Stimulated activated CD8-positive, alpha-beta memory T cell treated with anti-CD3 and anti-CD28 coated beads, Interleukin-15, amount 100 ng/mL, for 1 hour (primary cell): ENCODE results near the gene TMPRSS9.
A peak's percentile ranks its signal among the peaks of the same experiment; 100 is the strongest.

Experiments used
- DNase-seq: peaks from one replicate; pipeline ENCODE4 v3.0.0-alpha.2; 2020; ENCODE audit warnings: low read depth

The TMPRSS9 gene

DNA sequence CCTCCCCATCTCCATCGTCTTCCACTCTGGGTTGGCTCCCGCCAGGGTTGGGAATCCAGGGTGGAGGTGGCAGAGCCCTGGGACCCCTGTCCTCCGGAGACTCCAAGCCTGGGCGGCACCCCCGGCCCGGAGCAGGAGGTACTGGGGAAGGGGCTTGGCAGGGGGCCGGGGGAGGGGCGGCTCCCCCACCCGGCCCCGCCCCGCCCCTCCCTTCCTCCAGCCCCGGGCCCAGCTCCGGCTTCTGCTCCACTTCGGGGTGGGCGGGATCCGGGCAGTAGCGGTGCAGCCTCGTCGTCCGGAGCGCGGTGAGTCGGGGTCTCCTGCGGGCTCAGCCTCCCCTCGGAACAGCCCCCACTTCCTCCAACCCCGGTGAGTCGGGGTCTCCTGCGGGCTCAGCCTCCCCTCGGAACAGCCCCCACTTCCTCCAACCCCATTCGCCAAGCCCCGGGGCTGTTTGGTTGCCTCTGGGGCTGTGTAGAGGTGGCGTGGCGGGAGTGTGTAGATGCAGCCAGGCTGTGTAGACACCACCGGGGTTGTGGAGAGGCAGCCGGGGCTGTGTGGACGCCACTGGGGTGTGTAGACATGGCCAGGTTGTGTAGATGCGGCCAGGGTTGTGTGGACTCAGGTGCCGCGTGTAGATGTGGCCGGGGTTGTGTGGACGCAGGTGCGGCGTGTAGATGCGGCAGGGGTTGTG is at the start of gene TMPRSS9:
TMPRSS9 (plus strand) TSS at position 274 of the 694 bp plus-strand sequence. CDS start 29,521 bp downstream, outside the sequence.
- no peak for DNase-seq

DNA sequence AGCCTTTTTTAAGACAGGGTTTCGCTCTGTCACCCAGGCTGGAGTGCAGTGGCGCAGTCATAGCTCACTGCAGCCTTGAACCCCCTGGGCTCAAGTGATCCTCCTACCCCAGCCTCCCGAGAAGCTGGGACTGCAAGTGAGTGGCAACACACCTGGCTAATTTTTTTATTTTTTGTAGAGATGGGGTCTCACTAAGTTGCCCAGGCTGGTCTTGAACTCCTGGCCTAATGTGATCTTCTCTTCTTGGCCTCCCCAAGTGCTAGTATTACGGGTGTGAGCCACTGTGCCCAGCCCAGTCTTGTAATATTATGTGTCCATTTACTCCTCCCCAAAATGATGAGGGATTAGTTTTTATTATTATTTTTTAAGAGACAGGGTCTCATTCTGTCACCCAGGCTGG is 49.0 kb upstream of the TMPRSS9 start:
- DNase-seq = no peak

DNA sequence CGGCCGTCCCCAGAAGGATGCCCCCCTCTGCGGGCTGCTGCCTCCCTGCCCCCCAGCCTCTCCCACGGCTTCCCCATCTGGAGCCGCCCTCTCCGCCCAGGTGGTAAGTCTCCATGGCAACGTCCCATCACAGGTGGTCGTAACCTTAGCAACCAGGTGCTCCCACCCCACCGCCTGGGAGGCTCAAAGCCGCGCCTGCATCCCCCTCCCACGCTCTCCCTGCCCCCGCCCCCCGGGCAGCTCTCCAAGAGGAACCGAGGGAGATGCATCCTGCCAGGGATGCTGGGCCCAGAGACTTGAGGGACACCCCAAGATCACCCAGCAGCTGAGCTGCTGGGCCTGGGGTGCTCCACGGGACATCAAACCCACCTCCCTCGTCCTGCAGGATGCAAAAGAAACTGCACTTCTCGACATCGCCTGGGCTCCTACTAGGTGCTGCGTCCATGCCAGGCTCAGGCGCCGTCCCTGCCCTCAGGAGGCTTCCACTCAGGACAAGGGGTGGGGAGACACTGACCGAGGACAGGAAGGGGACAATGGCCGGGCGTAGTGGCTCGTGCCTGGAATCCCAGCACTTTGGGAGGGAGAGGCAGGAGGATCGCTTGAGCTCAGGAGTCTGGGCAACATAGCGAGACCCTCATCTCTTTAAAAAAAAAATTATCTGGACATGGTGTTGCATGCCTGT is 47.1 kb upstream of the TMPRSS9 start:
- no peak for DNase-seq

DNA sequence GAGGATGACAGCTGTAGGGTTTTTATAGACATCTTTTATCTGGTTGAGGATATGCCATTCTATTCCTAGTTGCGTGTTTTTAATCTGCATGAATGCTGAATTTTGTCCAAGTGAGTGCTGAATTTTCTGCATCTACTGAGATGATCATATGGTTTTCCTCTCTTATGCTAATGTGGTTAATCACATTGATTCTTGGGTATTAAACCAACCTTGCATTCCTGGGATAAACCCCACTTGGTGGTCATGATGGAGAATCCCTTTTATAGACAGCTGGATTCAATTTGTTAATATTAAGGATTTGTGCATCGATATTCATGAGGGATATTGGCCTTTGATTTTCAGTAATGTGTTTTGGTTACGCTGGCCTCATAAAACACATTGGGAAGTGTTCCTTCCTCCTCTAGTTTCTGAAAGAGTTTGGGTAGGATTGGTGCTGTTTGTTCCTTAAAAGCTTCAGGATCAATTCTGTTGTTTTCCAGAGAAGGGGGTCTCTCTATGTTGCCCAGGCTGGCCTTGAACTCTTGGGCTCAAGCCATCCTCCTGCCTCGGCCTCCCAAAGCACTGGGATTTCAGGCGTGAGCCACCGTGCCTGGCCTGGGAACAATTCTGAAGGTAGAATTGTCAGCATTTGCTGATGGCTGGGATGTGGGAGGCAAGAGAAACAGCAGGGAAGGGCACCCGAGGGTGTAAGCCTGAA is 44.8 kb upstream of the TMPRSS9 start:
- no peak for DNase-seq

DNA sequence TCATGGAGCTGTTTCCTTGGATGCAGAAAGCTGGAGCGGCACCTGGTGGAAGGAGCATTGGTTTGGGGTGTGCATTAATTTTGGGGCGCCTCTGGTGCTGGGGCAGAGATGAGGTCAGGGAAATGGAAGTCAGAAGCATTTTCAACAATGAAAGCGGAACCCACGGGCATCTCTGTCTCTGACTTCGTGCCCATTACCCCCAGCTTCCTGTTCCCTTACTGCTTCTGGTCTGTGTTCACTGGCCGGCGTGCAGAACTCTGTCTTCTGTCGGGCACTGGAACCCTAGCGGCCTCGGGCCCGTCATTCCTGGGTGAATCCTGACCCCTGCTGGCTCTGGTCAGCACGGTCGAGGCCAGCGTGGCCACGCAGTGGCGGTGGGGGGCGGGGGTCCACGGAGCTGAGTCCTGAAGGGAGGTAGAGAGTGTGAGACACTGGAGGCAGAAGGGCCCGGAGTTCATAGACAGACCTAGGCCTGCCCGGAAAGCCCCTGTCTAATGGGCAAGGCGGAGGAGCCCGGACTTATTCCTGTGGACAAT is 44.2 kb upstream of the TMPRSS9 start:
- no peak for DNase-seq

DNA sequence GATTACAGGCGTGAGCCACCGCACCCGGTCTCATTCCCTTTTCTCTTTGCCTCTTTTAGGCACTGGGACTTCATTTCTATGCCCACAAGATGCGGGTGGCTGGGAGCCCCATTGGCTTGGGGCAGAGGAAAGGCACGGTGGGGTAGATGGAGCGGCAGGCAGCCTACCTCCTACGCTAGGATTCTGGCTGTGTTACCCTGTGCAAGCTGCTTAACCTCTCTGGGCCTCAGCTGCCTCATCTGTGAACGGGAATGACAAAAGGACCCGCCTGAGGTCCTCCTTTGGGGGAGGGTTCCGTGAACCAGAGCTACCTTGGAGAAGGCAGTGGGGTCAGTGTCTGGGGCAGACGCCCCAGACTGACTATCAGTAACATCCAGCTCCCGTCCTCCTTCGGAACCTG is 42.8 kb upstream of the TMPRSS9 start:
- DNase-seq = no peak

DNA sequence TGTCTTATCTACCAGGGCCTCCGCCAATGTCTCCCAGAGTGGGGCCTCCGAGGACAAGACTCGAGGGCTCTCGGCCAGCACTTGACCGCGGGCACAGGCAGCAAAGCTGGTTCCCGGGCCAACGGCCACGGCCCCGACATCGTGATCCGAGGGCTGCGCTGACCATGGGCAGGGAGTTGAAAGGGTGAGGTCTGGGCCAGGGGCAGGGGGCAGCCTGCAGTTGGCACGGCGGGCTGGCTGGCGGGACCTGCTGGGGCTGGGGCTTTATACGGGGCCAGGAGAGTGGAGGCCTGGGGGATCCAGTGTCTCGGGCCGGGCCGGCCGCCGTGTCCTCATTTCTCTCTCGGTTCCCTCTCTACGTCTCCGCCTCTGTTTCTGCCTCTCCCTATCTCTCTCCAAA is 42.3 kb upstream of the TMPRSS9 start:
- DNase-seq = no peak

DNA sequence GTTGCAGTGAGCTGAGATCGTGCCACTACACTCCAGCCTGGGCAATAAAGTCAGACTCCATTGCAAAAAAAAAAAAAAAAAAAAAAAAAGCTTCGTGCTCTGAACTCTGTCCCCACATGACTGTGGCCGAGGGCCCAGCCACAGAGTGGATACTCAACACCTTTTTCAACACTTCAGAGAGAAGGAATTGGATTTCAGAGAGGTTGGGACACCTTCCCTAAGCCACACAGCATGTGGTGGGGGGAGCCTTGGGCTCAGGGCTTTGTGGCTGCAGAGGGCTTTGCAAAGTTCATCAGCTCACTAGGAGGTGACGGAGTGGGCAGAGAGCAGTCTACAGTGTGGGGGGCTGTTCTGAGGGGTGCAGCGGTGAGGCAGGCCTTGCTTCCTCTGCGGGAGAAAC is 41.1 kb upstream of the TMPRSS9 start:
- DNase-seq = no peak

DNA sequence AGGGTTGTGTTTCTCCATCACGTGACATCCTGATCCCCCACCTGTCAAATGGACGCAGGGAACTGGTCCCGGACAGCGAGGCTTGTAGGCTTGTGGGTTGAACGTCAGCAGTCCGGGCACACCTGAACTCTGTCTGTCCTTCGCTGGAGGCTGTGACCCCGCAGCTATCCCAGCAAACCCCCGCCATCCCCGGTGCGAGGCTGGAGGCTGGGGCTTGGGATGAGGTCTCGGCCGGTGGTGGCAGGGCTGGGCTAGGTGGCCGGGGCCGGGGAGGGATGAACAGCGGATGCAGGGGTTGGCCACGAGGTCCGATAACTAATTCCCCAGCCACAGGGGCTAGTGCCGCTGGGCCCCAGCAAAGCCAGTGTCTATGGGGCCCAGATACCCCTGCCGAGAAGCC is 40.5 kb upstream of the TMPRSS9 start:
- no peak for DNase-seq

DNA sequence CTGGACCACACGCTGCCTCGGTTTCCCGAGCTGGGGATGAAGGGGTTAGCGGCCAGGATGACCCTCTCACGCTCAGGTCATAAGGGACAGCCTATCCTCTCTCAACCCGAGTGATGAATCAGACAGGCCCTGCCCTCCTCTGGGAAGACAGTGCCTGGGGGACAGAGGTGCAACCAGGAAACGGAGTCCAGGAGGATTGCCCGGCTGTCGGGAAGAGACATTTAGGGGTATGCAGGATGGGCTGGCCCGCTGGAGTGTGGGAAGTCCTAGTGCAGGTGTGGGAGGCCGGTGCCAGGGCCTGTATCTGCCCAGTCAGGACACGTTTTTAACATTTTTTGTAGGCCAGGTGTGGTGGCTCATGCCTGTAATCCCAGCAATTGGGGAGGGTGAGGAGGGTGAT is 40.0 kb upstream of the TMPRSS9 start:
- no peak for DNase-seq

DNA sequence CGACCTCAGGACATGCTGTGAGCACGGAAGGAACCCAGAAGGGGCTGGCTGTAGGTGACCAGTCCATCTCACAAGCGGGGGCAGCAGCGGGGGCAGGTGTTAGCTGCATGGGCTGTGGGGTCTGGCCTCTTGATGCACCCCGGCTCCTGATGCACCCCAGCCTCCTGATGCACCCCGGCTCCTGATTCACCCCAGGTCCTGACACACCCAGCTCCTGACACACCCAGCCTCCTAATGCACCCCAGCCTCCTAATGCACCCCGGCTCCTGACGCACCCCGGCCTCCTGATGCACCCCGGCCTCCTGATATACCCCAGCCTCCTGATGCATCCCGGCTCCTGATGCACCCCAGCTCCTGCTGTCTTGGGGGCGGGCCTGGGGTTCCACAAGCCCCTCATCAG is 39.1 kb upstream of the TMPRSS9 start:
- no peak for DNase-seq

DNA sequence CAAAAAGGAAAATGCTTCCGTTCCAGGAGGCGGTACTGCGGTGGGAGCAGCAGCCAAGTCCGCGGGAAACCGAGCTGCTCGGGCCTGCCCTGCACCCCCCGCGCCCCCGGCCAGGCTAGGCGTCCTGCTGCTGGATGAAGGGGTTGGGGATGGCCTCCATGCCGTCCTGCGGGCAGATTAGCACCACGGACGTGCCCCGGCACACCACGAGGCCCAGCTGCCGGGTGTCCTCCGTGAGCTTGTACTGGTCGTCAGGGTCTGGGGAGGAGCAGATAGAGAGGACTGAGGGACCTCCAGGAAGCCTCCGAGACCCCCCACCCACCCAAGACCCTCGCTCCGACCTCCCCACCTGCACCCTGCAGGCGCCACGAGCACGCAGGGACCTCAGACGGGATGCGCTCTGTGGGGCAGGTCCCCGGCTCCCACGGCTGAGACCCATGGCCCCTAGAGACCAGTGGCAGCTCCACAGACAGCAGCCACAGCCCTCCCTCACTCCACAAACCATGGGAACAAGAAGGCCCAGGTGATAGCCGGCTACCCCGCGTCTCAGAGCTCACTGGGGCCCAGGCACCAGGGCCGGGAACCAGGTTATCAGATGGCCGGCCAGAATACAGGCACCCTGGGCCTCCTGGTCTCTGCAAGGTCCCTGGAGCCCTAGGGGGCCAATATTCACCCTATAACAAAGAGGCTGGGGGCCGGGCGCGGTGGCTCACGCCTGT is 38.3 kb upstream of the TMPRSS9 start:
- DNase-seq = no peak

DNA sequence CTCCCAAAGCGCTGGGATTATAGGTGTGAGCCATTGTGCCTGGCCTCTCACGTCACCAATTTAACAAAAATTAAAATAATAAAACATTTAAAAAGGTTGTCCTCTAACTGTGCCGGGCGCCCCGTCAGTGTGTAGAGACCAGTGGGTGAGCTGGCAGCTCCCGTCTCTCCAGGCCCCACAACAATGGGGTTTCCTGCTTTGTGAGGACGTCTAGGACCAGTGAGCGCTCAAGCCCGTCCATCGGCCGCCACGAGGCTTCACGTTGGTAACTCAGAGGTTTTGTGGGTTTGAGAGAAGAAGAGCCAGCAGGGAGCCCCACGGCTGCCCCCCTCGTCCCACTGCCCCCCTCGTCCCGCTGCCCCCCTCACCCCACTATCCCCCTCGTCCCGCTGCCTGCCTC is 36.4 kb upstream of the TMPRSS9 start:
- no peak for DNase-seq

DNA sequence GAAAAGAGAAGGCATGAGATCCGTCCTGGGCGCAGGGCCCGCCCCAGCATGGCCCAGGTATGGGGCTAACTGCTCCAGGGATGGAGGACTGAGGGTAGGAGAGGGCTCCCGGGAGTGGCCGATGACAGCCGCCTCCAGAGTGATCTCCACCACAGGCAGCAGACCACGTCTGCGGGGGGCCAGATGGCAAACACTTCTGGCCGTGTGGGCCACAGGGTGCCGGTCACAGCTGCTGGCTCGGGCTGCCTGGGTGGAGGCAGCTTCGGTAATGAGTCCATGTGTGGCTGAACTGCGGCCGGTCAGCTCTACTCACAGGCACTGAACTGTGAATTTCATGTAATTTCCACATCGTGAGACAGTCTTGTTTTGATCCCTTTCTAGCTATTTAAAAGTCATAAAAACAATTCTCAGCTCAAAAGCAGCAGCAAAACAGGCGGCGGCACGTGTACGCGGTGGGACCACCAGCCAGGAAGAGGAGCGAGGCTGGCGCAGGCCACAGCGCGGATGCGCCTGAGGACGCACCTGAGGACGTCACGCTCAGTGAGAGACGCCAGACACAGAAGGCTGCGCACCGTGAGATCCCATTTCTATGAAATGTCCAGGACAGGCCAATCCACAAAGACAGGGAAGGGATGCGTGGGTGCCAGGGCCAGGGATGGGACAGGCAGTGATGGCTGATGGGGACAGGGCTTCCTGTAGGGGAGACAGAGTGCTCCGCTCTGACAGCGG is 35.7 kb upstream of the TMPRSS9 start:
- DNase-seq = no peak

DNA sequence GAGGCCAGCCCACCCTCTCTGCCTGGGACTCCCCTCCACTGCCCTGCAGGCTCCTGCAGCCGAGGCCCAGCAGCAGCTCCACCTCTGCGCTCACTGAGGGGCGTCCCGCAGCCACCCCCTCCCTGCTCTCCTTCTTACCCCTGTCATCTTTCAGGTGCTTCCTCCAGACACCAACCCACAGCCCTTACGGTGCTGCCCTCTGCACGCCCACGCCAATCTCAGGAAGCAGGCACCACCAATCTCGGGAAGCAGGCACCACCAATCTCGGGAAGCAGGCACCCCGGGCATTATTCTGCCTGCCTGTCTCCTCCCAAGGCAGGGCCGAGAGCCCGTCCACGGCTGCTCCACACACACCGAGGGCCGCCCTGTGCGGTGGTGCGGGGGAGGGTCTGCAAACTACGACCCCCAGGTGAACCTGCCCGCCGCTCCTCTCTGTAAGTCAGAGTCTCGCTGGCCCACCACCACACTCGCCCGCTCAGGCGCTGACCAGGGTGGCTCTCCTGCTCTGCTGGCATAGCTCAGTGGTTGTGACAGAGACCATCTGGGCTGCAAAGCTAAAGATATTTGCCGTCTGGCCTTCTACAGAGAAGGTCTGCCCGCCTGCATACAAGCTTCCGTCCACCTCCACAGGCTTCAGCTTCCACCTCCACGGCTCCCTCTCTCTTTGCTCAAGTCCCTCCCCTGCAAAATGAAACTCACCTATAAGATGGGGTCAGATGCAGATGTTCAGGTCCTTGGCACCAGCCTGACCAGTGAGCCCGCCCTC is 34.6 kb upstream of the TMPRSS9 start:
- DNase-seq = no peak

DNA sequence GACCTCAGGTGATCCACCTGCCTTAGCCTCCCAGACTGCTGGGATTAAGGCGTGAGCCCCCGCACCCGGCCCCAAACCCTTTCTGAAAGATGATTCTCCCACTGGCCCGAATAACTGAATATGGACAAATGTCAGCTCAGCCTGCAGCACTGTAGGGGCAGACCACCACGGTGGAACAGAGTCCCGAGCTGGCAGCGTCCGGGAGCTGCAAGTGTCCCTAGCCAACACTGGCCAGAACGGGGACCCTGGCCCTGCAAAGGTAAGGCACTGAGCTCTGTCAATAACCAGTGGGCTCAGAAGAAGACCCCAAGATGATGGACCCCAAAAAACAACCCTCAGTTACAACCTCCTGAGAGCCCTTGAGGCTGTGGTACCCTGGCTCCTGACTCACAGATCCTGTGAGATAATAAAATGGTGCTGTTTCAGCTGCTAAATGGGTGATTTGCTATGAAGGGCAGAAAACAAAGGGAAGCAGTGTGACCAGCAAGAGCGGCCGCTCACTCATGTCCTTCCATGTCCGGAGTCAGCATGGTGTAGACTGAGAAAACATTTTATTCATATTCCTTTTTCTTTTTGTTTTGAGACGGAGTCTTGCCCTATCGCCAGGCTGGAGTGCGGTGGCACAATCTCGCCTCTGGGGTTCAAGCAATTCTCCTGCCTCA is 33.2 kb upstream of the TMPRSS9 start:
- no peak for DNase-seq

DNA sequence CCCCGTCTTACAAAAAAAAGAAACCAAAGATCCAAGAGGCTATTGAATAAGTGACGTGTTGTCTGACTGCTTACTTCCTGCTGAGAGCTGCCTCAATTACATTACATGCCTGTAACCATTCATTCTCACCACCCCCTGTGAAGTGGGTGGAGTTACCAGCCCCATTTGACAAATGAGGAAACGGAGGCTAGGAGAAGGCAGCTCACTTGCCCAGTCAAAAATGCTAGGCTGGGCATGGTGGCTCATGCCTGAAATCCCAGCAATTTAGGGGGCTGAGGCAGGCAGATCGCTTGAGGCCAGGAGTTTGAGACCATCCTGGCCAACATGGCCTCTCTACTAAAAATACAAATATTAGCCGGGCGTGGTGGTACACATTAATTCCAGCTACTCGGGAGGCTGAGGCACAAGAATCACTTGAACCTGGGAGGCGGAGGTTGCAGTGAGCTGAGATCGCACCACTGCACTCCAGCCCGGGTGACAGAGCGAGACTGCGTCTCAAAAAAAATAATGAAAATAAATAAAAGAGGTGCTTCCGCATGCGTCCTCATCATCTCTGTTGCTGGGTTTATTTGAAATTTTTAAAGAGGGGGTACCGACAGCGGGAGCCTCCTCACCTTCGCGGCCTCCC is 32.2 kb upstream of the TMPRSS9 start:
- no peak for DNase-seq

DNA sequence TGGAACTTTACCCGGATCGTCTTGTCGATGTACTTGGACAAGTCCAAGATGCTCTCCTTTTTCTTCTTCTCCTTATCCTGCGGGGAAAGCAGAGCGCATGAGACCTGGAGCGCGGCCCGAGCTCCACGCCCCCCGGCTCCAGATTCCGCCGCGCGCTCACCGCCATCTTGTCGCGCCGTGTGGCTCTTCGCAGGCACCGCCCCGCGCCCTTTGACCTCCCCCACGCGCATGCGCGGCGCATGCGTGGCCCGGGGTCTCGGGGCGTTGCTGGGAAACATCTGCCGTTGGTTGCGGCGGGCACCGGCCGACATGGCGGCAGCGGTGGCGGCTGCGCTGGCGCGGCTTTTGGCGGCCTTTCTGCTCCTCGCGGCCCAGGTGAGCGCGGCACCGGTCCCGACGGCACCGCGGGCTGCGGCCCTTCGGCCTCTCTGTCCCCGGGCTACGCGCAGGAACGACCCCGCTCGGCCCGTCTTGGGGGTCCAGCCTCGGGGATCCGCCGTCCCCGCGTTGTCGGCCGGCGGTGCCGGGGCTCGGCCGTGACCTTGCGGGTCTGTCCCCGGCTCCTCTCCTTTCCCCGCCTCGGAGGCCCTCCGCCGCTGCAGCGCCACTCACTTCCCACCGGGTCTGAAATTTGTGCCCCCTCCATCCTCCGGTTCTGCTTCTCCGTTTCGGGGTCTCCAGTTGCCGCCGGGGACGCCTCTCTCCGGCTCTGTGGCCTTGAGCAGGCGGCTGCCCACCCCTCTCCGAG is 31.5 kb upstream of the TMPRSS9 start, which contains the start of the genes LSM7 and SPPL2B:
LSM7 (minus strand) TSS at position 186 of the 748 bp plus-strand sequence; CDS start at position 166, 20 bp downstream.
SPPL2B (plus strand) TSS at position 284 of the 748 bp plus-strand sequence; CDS start at position 310, 26 bp downstream.
- peak; percentile 83 for DNase-seq

DNA sequence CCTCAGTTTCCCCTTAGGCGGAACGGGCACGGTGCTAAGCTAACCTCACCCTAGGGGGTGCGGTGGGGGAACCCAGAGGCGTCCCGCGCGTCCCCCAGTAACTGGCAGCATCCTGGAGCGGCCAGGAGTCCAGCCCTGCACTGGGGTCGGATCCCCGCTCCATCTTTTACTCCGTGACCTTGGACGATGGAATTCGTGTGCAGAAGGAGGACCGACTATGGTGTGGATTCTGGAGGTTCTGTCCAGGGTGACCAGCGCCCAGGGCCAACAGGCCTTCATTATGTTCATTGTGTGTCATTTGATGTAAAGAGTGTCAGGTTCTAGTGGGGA is 31.0 kb upstream of the TMPRSS9 start:
- no peak for DNase-seq
